Left lobe of liver (tissue), 2 donors: ENCODE results near the gene BCLAF1. TPM values are rescaled to one million over a fixed set of nuclear protein-coding genes. Genes with fewer than 3 reads are reported as not detected.

Source experiments
- ATAC-seq: fragments of 200-7000 bp; cut with Tn5 transposase; one replicate; pipeline ENCODE4 v1.9.1; 2020; ENCODE audit warnings: mild to moderate bottlenecking, moderate library complexity
- DNase-seq: peaks from one replicate; pipeline ENCODE4 v3.0.0-alpha.2; 2020; ENCODE audit warnings: low spot score
- total RNA-seq: library from RNA; stranded (reverse); gene quantifications from one replicate; pipeline ENCODE4 v1.2.1, GENCODE V29; 2021
- donor health status: DM: no; HTN: no; CAD: no; lungs with moderate emphysema.
- donor health status: DM: no; HTN: yes; CAD: no.

Gene BCLAF1
- total RNA-seq, 1 donor from 2014 or later: 32.6 TPM

DNA sequence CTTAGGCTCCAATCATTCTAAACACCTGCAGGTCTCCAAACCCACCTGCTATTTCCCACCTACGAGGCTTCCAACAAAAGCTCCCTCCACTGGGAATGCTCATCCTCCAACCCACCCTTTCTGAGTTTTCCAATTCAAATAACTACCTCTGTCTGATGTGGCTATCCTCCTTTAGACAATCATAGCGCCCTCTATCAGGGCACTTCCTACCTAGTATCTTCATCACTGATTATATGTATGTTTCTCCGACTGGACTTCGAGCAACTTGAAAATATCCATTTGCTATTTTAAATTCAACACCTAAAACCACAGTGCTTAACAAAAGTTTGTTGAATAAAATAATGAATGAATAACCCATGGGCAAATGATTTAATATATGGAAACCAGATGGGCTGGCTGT, 80.9 kb downstream of the BCLAF1 start:
- DNase-seq: no peak
- ATAC-seq: no peak

Other genes with a start within 250 kb of the BCLAF1 start
- not detected for gene MTFR2, start 39.5 kb downstream of the BCLAF1 start, total RNA-seq